Mucosa of rectum (tissue), 2 donors: Measurements from ENCODE around the gene SLC16A2.

Experiments
- H3K27ac ChIP-seq, 2 donors: one replicate each; pipeline ENCODE4 v1.7.0; 2013; ENCODE audit warnings: inconsistent platforms in 2 of 2, low read depth in 2 of 2, low read length in 2 of 2
- H3K27me3 ChIP-seq, 2 donors: one replicate each; pipeline ENCODE4 v1.7.0; 2013; ENCODE audit warnings: low read length in 2 of 2; ENCODE audit not compliant: control insufficient read depth in 2 of 2, insufficient read depth in 2 of 2
- H3K36me3 ChIP-seq, 2 donors: one replicate each; pipeline ENCODE4 v1.7.0; 2013; ENCODE audit warnings: low read length in 2 of 2; ENCODE audit not compliant: control insufficient read depth in 2 of 2, insufficient read depth in 2 of 2
- H3K4me1 ChIP-seq, 2 donors: one replicate each; pipeline ENCODE4 v1.7.0; 2013; ENCODE audit warnings: low read length in 2 of 2, mild to moderate bottlenecking in 1 of 2; ENCODE audit not compliant: control insufficient read depth in 2 of 2, insufficient read depth in 2 of 2
- H3K4me3 ChIP-seq, 2 donors: one replicate each; pipeline ENCODE4 v1.7.0; 2013; ENCODE audit warnings: low read length in 2 of 2
- H3K9ac ChIP-seq, 2 donors: one replicate each; pipeline ENCODE4 v1.7.0; 2013; ENCODE audit warnings: low read length in 2 of 2, low read depth in 1 of 2, mild to moderate bottlenecking in 1 of 2
- H3K9me3 ChIP-seq, 2 donors: one replicate each; pipeline ENCODE4 v1.7.0; 2013; ENCODE audit warnings: low read length in 2 of 2; ENCODE audit not compliant: control insufficient read depth in 2 of 2
- donor health status: healthy.
- donor health status: Normal muscosa, but diverticular disease.

The SLC16A2 gene

DNA sequence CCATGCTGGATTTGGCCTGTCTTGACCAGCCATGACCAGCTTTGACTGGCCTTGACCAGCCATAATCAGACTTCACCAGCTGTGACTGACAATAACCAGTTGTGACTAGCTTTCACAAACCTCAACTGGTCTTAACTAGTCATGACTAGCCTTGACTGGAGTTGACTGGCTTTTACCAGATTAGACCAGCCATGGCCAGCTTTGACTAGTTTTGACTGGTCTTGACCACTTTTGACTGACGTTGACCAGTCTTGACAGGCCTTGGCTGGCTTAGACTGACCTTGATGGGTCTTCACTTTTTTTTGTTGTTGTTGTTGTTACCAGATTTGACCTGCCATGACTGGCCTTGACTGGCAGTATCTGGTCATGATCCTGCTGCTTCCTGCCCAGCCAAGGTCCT lies 125.7 kb downstream of the SLC16A2 start:
- Histone ChIP-seq H3K9ac (no peak overlapping the region), H3K9me3 (no peaks in the 10 kb centered on the region), H3K27ac (no peak overlapping the region), H3K4me1 (no peaks in the 10 kb centered on the region), H3K27me3 (no peaks in the 10 kb centered on the region), H3K36me3 (no peaks in the 10 kb centered on the region), H3K4me3 (no peak overlapping the region)

DNA sequence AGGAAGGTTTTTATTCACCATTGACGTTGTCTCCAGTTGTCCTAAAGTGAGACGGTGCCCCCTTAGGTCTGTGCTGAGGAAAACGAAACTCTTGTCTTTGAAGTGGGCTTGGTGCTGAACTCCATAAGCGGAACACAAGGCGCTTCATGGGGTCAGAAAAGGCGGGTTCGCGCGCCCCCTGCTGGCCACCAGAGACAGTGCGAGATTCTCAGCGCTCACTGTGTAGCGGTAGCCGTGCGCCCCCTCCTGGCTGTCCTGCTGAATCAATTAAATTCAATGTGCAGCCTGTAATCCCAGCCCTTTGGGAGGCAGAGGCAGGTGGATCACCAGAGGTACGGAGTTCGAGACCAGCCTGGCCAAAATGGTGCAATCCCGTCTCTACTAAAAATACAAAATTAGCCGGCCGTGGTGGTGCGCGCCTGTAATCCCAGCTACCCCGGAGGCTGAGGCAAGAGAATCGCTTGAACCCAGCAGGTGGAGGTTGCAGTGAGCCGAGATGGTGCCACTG lies 129.1 kb downstream of the SLC16A2 start:
- no peak overlapping the region for H3K9ac ChIP-seq
- H3K9me3 ChIP-seq, result no peaks in the 10 kb centered on the region
- no peak overlapping the region for H3K27ac ChIP-seq
- no peaks in the 10 kb centered on the region for H3K4me1 ChIP-seq
- no peaks in the 10 kb centered on the region for H3K36me3 ChIP-seq
- no peaks in the 10 kb centered on the region for H3K27me3 ChIP-seq
- peak overlapping the region in 1 of 2 donors; percentile 37 for H3K4me3 ChIP-seq

DNA sequence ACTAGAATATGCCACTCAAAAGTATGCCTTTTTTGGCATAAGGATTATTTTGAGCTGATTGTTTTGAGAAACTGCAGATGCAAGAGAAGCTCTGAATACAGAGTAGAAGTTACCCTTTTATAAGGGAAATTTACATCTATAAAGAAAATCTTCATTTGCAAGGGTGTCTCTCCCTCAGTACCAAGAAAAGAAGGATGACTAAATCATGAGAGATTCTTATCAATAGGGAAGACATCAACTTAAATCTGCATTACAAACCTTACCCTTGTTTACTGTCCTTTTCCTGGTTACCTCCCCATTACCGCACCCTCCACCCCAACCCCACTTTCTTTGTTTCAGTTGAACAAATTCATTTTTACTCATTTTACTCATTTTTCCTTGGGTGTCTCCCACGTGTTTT lies 130.6 kb downstream of the SLC16A2 start:
- Histone ChIP-seq H3K4me1 (no peaks in the 10 kb centered on the region), H3K27me3 (no peaks in the 10 kb centered on the region), H3K4me3 (no peak overlapping the region), H3K9me3 (no peaks in the 10 kb centered on the region), H3K9ac (no peak overlapping the region), H3K27ac (no peak overlapping the region), H3K36me3 (no peaks in the 10 kb centered on the region)

GRCh38 chrX:74557378-74557777 lies 136.1 kb downstream of the SLC16A2 start:
- Histone ChIP-seq H3K36me3 (no peaks in the 10 kb centered on the region), H3K27ac (no peak overlapping the region), H3K9ac (no peak overlapping the region), H3K9me3 (no peaks in the 10 kb centered on the region), H3K27me3 (no peaks in the 10 kb centered on the region), H3K4me3 (no peak overlapping the region), H3K4me1 (no peaks in the 10 kb centered on the region)

- no peak overlapping the region for H3K27ac ChIP-seq
- no peaks in the 10 kb centered on the region for H3K9me3 ChIP-seq
- no peak overlapping the region for H3K4me3 ChIP-seq
- H3K4me1 ChIP-seq, result no peaks in the 10 kb centered on the region
- no peaks in the 10 kb centered on the region for H3K27me3 ChIP-seq
- H3K9ac ChIP-seq, result no peak overlapping the region
- no peaks in the 10 kb centered on the region for H3K36me3 ChIP-seq
Measured at GRCh38 chrX:74578137-74578536, 156.8 kb downstream of the SLC16A2 start.

DNA sequence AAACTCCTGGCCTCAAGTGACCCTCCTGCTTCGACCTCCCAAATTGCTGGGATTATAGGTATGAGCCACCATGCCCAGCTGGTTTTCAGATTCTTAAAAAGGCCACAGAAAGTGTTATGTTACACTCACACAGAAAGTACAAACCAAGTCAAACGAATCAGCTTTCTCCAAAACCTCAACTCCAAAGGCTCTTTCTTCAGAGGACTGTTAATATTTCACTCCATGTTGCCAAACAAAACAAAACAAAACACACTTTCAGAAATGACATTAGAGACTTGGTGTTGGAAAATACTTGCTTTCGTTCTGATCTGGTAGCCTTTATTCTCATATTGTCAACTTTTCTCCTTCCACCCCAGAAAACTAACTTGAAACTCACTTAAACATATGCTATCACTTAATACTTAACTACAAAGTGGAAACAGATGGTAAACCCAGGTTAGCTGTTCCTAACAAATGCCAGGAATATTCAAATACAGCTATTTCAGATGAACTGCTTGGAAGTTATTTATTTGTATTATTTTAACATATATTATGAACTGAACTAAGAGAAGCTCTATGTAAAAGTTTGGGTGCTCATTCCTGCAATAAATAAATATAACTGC lies 158.4 kb downstream of the SLC16A2 start:
- Histone ChIP-seq H3K4me1 (no peaks in the 10 kb centered on the region), H3K9me3 (no peaks in the 10 kb centered on the region), H3K9ac (no peak overlapping the region), H3K4me3 (no peak overlapping the region), H3K27me3 (no peaks in the 10 kb centered on the region), H3K27ac (no peak overlapping the region), H3K36me3 (no peaks in the 10 kb centered on the region)
